DND-41 (cell line): ENCODE measurements around the gene SCLY.

Source experiments
- CTCF ChIP-seq: IDR thresholded peaks from 2 replicates; pipeline ENCODE4 v1.5.1; 2012; ENCODE audit warnings: borderline replicate concordance, low read length, moderate library complexity, mild to moderate bottlenecking; ENCODE audit not compliant: poor library complexity, severe bottlenecking; ENCODE audit errors: extremely low read depth
- EZH2 ChIP-seq: IDR thresholded peaks from 3 replicates; pipeline ENCODE4 v1.6.1; 2012; ENCODE audit warnings: borderline replicate concordance, low read depth, mild to moderate bottlenecking, moderate library complexity, low read length, inconsistent platforms; ENCODE audit not compliant: severe bottlenecking

DNA sequence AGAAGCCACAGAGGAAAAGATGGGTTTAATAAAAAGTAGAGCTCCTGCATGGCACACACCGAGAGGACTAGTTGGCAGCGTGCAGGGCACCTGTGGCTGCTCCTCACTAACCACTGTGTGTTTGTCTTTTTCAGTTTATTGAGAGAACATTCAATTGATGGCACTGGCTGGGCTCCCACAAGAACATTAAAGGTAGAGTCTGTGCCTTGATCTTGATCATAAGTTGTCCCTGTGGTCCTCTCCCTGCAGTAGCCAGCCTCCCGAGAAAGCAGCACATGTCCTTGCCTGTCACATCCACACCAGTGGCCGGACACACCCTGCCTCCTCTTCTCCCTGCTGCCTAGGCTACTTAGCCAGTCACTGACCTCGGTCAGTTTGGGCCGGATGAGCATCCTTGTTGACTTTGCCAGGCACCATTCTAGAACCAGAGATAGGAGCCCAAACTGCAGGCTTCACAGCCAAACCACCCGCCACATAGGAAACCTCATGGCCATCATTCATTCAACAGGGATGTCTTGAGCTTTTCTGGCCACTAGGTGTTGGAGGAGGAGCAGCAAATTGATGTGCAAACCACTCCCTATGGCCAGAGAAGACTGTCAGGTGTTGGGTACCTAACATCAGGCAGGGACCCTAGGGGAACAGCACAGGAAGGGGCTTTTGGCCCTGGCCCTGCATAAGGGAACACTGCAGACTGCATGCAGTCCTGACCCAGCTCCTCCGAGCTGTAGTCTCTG lies 30.2 kb upstream of the SCLY start:
- no peak for TF ChIP-seq CTCF
- TF ChIP-seq EZH2: no peak
